Superior temporal gyrus (tissue), 1 donor: ENCODE results near the gene CENPP.

Source experiments
- DNase-seq: peaks from one replicate; pipeline ENCODE4 v3.0.0-alpha.2; 2016; ENCODE audit errors: extremely low spot score

CENPP gene

GRCh38 chr9:92425474-92425873, 99.7 kb downstream of the CENPP start:
- DNase-seq: no peak

DNA sequence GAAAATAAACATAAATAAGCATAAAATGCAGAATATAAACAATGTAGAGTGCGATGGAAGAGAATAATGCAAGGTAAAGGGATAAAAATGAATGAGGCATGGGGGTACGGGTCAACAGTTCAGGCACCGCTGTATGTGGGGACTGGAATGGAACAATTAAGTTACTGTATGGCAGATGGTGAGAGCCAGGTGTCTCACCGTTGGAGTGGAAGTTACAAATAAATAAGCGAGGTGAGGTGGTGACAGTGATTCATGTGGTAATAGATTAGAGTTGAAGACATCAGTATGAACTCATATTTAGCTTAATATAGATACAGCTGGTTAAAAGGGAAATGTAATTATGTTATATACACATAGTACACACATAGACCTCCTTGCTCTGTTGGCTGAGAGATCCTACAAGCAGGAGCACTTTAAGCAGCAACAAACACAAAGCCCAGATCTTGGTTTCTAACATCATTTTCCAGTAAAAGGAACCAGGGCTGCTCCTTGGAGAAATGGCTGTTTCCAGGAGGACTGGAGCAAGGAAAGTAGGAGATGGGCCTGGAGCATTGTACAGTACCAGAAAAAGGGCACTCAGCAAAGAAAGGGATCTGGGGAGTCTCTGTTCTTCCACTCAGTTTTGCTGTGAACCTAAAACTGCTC, 100.9 kb downstream of the CENPP start:
- no peak for DNase-seq

DNA sequence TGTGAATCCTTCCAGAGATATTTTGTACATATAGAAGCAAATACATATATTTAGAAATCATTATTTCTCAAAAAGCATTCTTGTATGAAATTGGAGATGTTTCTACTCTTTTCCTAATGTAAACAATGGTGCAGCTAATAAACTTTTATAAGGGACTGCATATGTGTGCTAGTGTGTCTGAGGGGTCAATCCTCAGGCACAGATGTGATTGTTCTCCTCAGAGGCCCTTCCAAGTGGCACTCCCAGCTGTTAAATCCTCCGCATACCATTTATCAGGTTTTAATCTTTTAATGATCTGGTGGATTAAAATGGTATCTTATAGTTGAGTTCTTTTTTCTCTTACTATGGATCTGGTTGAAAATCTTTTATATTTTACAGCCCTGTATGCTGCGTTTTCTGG, 104.1 kb downstream of the CENPP start:
- no peak for DNase-seq

DNA sequence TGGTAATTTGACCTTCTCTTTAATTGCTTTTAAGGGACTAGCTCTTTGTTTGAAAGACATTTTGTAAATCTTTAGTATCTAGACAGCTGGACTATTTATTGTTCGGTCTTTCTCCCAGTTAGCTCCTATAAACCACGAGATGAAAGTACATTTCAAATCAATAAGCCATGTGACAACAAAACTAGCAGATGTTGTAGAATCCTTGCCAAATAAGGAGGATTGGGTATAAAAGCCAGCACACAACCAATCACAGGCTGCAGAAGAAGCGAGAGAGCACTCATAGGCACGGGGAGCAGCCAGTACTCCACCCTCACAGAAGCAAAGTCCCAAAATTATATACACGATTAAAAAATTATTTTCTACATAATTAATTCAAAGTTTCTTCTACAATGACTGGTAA, 106.6 kb downstream of the CENPP start:
- DNase-seq: peak; percentile 62

GRCh38 chr9:92432972-92433548, 107.3 kb downstream of the CENPP start:
- no peak for DNase-seq

DNA sequence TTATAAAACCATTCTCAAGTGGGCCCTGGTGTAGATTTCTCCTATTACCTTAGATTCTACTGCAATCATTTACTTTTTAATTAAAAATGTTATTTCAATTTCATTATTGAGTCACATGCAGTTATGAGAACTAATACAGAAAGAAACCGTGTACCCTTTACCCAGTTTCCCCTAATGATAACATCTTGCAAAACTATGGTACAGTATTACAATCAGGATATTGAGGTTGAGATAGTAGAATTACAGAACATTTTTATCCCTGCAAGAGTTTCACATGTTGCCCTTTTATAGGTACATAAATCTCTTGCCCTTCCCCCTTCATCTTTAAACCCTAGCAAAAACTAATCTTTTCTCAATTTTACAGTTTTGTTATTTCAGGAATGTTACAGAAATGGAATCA, 109.5 kb downstream of the CENPP start:
- DNase-seq: no peak

- no peak for DNase-seq
Observed at GRCh38 chr9:92438900-92439526, 113.3 kb downstream of the CENPP start.

DNA sequence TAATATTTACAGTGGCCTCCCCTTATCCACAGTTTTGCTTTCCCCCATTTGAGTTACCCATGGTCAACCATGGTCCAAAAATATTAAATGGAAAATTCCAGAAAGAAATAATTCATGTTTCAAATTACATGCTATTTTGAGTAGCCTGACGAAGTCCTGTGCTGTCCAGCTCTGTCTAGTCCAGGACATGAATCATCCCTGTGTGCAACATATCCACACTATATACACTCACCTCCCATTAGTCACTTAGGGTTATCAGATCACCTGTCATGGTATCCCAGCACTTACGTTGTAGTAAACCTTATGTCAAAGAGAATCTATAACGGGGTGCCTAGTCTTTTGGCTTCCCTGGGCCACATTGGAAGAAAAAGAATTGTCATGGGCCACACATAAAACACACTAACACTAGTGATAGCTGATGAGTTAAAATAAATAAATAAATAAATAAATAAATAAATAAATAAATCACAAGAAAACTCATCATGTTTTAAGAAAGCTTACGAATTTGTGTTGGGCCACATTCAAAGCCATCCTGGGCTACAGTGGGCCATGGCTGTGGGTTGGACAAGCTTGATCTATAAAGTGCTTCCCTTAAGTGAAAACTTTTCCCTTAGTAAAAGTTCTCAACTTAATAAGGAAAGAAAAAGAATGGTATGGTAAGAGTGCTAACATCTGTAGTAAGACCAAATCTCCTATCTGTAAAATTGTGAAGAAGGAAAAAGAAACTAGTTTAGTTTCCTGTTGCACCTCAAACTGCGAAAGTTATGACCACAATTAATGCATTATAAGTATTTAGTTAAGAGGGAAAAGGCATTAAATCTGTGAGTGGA, 114.4 kb downstream of the CENPP start:
- DNase-seq: no peak

- no peak for DNase-seq
Observed at GRCh38 chr9:92440751-92441046, 114.9 kb downstream of the CENPP start.

DNA sequence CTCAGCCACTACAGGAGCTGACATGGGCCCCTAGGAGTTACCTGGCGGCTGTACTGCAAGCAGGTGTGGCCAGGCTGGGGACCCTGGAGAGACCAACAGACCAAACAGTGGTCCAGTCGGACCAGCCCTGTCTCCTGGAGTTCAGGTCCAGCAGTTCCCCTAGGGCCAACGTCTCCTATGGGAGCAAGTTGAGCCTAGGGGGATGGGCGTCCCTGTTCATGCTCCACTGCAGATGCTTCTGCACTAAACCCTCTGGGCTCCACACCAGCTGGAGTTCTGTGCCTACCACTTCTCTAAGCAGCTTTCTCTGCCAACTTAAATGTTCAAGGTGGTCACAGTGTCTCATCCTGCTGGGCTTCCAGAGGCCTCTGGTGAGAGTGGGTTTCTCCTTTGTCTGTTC, 119.1 kb downstream of the CENPP start:
- no peak for DNase-seq

DNA sequence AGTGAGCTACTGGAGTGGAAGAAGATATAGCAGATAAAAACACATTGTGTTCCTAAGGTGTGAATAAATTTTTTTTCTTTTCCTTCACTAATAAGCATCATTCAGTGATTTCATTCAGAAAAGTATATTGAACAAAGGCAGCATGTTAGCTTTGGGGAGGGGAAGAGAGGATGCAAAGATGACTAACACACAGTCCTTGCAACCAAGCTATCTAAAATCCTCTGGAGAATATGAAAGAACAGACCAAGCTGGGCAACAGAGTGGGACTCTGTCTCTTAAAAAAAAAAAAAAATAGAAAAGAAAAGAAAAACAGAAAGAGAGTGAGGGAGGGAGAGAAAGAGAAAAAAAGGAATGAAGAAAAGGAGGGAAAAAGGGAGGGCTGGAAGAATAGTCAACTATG, 120.8 kb downstream of the CENPP start:
- no peak for DNase-seq

DNA sequence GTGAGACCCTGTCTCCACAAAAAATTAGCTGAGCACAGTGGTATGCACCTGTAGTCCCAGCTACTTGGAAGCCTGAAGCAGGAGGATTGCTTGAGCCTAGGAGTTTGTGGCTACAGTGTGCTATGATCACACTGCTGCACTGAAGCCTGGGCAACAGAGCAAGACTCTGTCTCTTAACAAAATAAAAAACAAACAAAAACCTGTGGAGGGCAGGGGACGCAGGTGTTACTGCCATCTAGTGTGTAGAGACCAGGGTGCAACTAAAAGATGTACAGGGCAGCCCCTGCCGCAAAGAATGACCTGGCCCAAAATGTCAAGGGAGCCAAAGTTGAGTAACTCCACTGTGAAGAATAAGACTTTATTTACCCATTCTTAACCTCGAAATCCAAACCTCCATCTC, 129.5 kb downstream of the CENPP start:
- no peak for DNase-seq

GRCh38 chr9:92457576-92457975, 131.8 kb downstream of the CENPP start:
- no peak for DNase-seq

- no peak for DNase-seq
Observed at GRCh38 chr9:92463387-92463786, 137.6 kb downstream of the CENPP start.

DNA sequence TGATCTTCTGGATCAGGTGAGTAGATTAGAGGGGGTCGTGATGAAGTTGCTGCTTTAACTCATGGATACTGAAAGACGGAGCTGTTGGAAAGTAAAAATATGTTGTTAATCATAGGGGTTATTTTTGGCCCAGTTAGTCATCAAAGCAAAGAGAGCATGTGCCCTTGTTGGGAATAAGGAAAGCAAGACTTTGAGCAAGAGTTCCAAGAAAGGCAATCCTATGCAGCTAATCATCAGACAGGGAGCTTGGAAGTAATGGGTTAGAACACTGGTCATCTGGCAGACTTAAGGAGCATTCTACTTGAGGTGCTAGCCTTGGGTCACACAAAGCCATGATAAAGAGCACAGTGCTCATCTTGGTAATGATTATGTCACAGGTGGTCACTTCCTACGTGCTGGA, 138.2 kb downstream of the CENPP start:
- DNase-seq: no peak

DNA sequence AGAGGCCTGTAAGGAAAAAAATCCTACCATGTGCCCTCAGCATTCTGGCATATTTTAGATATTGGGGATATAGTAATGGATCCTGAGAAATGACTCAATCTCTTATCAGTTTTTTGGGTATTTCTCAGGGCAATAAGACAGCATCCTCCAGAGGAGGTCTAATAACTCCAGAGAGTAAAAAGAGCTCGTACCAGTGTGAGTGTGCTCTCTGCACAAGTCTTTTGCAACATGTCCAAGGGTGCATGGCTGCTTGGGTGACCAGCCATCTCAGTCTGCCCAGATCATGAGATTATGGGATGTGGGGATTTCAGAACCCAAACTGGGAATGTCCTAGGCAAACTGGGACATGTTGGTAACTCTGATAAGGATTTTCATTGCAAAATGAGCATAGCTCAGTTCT, 141.3 kb downstream of the CENPP start:
- DNase-seq: no peak

- no peak for DNase-seq
Observed at GRCh38 chr9:92467511-92467910, 141.8 kb downstream of the CENPP start.

GRCh38 chr9:92468206-92468605, 142.5 kb downstream of the CENPP start:
- peak; percentile 49 for DNase-seq

GRCh38 chr9:92474587-92474986, 148.8 kb downstream of the CENPP start:
- no peak for DNase-seq

- no peak for DNase-seq
Observed at GRCh38 chr9:92476962-92477361, 151.2 kb downstream of the CENPP start.

DNA sequence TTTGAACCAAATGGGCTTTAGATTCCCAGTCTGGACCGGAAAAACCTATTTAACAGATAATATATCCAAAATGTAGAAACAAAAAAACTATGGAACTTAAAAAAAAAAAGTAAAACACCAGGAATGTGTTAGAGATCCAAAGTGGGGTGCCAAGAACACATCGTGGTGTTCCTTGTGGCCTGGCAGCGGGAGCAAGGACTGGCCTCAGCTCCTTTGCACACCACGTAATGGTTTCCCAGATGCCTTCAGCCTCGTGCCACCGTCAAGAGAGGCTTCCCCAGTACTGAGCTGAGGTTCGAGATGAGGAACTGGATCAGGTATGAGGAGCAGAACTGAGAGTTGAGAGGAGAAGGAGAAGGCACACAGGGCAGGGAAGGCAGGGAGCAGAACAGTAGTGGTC, 153.0 kb downstream of the CENPP start:
- DNase-seq: no peak

GRCh38 chr9:92479346-92479745, 153.6 kb downstream of the CENPP start:
- no peak for DNase-seq

GRCh38 chr9:92480291-92480771, 154.6 kb downstream of the CENPP start:
- DNase-seq: no peak
